Fibroblast of mammary gland (primary cell): ENCODE results near the gene VSX1.

ENCODE experiments used
- DNase-seq: peaks from one replicate; pipeline ENCODE4 v3.0.0-alpha.2; 2010; ENCODE audit warnings: low read depth
- H3K4me3 ChIP-seq: 2 replicates; pipeline ENCODE4 v1.5.1; 2011; ENCODE audit warnings: low read depth, mild to moderate bottlenecking, low read length, moderate library complexity; ENCODE audit not compliant: control insufficient read depth
- CTCF ChIP-seq: conservative IDR thresholded peaks from 2 replicates; pipeline ENCODE4 v1.5.1; 2011; ENCODE audit warnings: low read depth, low read length, inconsistent platforms; ENCODE audit not compliant: control insufficient read depth, insufficient read depth

VSX1 gene

DNA sequence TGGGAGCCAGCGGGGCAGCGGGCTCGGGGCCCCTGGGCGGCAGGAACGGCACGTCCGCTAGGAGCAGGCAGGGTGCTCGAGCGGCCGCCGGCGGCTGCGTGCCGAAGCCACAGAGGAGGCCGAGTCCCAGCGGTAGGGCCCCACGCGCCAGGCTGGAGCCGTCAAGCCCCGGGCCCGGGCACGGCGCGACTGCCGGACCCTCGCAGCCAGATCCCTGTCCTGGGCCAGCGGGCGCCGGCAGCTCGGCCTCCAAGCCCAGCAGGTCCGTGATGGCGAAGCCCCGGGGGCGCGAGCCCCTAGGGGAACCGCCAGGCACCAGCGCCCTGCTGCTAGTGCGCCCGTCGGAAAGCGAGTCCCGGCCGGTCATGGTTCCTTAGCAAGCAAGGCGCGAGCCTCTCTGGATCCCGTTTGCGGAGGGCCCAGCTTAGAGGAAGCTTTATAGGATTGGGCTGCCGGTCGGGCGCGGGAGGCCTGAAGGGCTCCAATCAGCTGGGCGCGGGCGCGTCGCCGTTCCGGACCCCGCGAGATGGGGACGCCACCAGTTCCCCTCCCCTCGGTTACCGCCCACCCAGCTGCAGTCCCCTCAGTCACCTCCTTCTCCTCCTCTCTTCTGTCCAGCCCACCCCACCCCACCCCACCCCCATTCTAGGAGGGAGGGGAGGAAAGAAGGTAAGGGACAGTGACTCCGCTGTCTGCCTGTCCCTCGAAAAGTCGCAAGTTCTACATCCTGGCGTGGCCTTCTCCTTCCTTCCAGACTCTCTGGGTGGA lies at the start of gene VSX1:
Gene VSX1 (minus strand): TSS at position 412 of the 768 bp plus-strand sequence. CDS start 45 bp downstream, at position 367.
- no peak for DNase-seq
- no peak for TF ChIP-seq CTCF
- no peak within 1 kb of the TSS for H3K4me3 ChIP-seq

DNA sequence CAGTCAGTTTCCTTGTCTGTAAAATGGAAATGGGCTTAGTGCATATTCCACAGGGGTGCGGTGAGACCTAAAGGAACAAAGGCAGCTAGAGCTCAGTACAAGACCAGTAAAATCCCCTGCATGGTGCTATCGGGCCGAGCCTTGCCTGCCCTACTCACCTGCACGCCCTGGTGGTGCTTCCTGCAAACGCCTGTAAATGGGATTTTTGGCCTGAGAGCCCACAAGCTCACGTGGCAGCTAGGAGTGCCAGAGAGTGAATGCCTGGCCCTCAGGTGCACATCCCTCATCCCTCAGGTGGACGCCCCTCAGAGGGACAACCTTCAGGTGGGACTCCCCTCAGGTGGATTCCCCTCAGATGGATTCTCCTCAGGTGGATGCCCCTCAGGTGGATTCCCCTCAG lies 48.0 kb upstream of the VSX1 start:
- no peak overlapping the region for H3K4me3 ChIP-seq
- no peak for DNase-seq
- TF ChIP-seq CTCF = no peak

DNA sequence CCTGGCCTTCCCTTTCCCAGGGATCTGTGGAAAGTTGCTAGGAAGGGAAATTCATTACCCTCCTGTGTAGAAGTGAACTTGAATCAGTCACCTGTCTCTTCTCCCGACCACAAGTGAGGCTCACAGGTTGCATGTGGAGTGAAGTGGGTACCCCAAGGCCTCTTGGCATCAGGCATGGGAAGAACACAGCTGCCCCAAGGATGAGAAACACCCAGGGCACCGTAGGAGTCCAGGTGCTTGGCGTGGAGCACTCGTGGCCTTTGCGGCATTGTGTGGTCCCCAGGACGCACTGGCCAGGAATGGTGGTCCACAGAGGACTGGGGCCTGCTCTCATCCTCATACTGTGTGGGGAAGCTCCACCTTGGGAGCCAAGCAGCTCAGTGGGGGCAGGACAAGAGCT lies 47.5 kb upstream of the VSX1 start:
- DNase-seq = no peak
- no peak for TF ChIP-seq CTCF

GRCh38 chr20:25128649-25129048 lies 46.7 kb upstream of the VSX1 start:
- DNase-seq = no peak
- no peak overlapping the region for H3K4me3 ChIP-seq
- TF ChIP-seq CTCF = no peak

More for the DNA sequence above, 47.5 kb upstream of the VSX1 start:
- H3K4me3 ChIP-seq = no peak overlapping the region

- no peak for TF ChIP-seq CTCF
- H3K4me3 ChIP-seq = no peak overlapping the region
- no peak for DNase-seq
These were observed 46.0 kb upstream of the VSX1 start for GRCh38 chr20:25127761-25128537.

GRCh38 chr20:25126204-25127029 lies 44.5 kb upstream of the VSX1 start:
- no peak overlapping the region for H3K4me3 ChIP-seq
- no peak for DNase-seq
- no peak for TF ChIP-seq CTCF
